AG09309 (cell line): ENCODE data around the gene SERPINE3.

ENCODE experiments used
- DNase-seq: peaks from one replicate; pipeline ENCODE4 v3.0.0-alpha.2; 2010; ENCODE audit warnings: low read depth
- H3K4me3 ChIP-seq: 2 replicates; pipeline ENCODE4 v1.5.1; 2011; ENCODE audit warnings: mild to moderate bottlenecking, low read depth, low read length, moderate library complexity; ENCODE audit not compliant: control insufficient read depth
- TF ChIP-seq, protein P1 (sequence below): IDR thresholded peaks from 2 replicates; pipeline ENCODE4 v1.5.1; 2011; ENCODE audit warnings: mild to moderate bottlenecking, low read depth, low read length, inconsistent platforms; ENCODE audit not compliant: insufficient read depth, control insufficient read depth; ENCODE audit errors: missing control alignments

Gene SERPINE3

DNA sequence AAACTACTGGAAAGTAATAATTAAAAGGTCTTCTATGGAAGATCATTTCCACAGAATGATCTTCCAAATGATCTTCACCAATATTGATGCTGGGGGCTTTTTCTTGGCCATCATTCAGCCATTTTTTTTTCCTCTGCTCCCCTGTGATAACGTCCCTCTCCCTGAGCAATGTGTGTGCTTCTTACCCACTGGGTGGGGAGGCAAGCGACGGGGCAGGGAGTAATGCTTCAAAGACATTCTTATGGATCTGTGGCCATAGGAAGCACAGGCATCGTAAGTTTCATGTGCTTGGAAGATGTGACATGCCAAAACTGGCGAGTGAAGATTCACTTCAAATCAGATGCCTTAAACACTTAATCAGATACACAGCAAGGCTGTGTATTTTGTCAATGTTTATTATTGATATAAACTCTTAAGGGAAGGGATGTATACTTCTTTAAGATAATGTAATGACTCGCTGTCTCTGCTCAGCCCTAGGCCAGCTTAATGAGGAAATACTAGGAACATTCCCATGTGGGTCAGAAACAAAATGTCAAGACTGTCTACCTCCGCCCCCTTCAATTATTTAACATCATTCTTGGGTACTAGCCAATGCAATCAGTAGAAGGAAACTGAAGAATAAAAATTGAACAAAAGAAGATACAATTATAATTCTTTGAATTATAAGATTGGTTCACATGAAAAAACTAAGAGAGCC is 34.1 kb upstream of the SERPINE3 start:
- H3K4me3 ChIP-seq = no peak overlapping the region
- TF ChIP-seq, protein P1, sequence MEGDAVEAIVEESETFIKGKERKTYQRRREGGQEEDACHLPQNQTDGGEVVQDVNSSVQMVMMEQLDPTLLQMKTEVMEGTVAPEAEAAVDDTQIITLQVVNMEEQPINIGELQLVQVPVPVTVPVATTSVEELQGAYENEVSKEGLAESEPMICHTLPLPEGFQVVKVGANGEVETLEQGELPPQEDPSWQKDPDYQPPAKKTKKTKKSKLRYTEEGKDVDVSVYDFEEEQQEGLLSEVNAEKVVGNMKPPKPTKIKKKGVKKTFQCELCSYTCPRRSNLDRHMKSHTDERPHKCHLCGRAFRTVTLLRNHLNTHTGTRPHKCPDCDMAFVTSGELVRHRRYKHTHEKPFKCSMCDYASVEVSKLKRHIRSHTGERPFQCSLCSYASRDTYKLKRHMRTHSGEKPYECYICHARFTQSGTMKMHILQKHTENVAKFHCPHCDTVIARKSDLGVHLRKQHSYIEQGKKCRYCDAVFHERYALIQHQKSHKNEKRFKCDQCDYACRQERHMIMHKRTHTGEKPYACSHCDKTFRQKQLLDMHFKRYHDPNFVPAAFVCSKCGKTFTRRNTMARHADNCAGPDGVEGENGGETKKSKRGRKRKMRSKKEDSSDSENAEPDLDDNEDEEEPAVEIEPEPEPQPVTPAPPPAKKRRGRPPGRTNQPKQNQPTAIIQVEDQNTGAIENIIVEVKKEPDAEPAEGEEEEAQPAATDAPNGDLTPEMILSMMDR = no peak
- DNase-seq = no peak

DNA sequence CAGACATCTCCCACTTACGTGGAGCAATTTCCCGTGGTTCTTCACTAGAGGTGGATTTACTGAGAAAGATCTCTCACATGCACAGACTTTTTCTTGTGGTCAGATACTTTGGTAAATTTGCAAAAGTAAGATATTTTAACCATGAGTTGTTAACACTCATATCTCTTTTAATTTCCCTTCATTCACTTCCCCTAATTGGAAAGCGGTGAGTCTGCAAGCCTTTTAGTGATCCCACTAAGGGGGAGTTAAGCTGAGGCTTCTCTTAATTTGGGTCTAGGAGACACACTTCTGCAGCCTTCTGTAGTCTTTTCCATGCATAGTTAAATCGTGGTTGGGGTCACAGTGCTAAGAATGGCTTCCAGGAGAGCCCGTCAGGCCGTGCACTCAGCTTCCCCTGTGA is 30.7 kb upstream of the SERPINE3 start:
- H3K4me3 ChIP-seq = no peak overlapping the region
- TF ChIP-seq, protein P1 = no peak
- DNase-seq = no peak

DNA sequence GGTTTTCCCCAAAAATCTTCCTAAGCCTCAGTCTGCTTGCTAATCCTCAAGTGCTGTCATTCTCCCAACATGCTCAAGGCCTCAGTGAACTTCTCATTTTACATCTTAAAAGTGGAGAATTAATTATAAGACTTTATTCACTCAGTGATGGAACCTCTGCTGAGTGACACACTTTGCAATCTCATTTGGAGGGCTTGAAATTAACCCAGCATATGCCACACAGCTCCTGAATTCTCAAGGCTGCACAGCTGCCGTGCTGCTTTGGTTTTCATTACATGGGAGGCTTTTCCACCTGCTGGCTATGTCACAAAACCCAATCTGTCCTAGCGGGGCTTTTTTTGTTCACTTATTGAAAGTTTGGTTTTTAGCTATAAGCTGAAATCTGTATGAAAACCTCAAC is 28.3 kb upstream of the SERPINE3 start:
- no peak for DNase-seq
- H3K4me3 ChIP-seq = no peak overlapping the region
- TF ChIP-seq, protein P1 = no peak

DNA sequence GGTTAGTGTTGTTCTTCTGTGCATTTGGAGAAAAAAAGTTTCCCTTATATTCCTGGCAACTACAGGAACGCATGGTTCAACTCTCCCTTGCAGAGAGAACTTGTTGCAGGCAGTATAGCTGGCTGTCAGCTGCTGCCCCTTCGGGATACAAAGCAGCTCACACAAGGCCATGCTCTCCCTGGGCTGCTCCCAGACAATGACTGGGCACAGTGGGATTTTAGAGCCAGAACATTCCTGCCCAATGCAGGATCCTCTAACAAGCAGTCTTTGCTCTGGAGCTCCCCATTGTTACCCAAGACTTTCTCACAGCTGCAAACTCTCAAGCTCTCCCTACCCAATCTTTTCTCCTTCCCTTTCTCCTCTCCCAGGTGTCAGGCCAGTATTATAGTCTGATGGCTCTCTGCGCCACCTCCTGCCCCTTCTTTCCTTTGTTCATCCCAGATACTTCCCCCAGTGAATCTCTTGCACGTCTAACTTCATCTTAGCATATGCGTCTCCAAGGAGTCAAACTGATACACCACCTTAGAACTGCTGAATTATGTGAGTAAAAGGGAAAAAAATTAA is 27.5 kb upstream of the SERPINE3 start:
- DNase-seq = no peak
- TF ChIP-seq, protein P1 = no peak

GRCh38 chr13:51313619-51314018 is 25.9 kb upstream of the SERPINE3 start:
- TF ChIP-seq, protein P1 = no peak
- H3K4me3 ChIP-seq = no peak overlapping the region
- DNase-seq = no peak

More for the DNA sequence above, 27.5 kb upstream of the SERPINE3 start:
- no peak overlapping the region for H3K4me3 ChIP-seq

DNA sequence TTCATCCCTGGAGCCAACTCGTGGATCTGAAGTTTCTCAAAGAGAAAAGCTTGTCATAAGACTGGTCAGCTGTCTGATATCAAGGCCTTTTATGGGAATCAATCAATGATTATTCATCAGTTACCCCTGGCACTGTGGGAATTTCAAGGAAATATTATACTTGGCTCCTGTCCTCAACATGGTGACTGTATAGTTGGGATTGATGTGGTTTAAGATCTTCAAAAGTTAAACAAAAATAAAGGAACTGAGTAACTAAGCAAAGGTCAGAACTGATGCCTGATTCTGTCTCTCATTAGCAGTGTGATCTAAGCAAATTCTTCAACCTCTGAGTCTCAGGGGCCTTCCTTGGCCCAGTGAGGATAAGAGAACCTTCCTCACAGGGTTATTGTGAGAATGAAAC is 22.2 kb upstream of the SERPINE3 start:
- TF ChIP-seq, protein P1 = no peak
- DNase-seq = peak; percentile 32
- no peak overlapping the region for H3K4me3 ChIP-seq
